ENCODE measurements around the gene PRTFDC1. TPM values are rescaled to one million over a fixed set of nuclear protein-coding genes. Genes with fewer than 3 reads are reported as not detected.

PRTFDC1 gene
- total RNA-seq, 1 donor from 2014 or later: 14.4 TPM

GRCh38 chr10:24847112-24848070 is 105.0 kb downstream of the PRTFDC1 start:
- no peak overlapping the region for H3K4me3 Mint-ChIP-seq (ENCODE audit: unreplicated experiment)
- no peak for DNase-seq
- TF ChIP-seq CTCF (IDR thresholded peaks at IDR 0.05; ENCODE audit: partially characterized antibody, unreplicated experiment): no peak
- H3K27me3 Mint-ChIP-seq (ENCODE audit: unreplicated experiment): peaks cover 3% of the 10 kb centered on the region
- peaks cover 3% of the 10 kb centered on the region for H3K9me3 Mint-ChIP-seq (ENCODE audit: unreplicated experiment)
- H3K4me1 Mint-ChIP-seq (ENCODE audit: low read depth, unreplicated experiment): peaks cover 33% of the 10 kb centered on the region
- no peak overlapping the region for H3K27ac Mint-ChIP-seq (ENCODE audit: unreplicated experiment)
- no peaks in the 10 kb centered on the region for H3K36me3 Mint-ChIP-seq (ENCODE audit: unreplicated experiment)

- Mint-ChIP-seq H3K36me3 (ENCODE audit: unreplicated experiment) (no peaks in the 10 kb centered on the region), H3K27ac (ENCODE audit: unreplicated experiment) (no peak overlapping the region), H3K9me3 (ENCODE audit: unreplicated experiment) (no peaks in the 10 kb centered on the region), H3K4me1 (ENCODE audit: low read depth, unreplicated experiment) (peaks cover 24% of the 10 kb centered on the region), H3K4me3 (ENCODE audit: unreplicated experiment) (no peak overlapping the region), H3K27me3 (ENCODE audit: unreplicated experiment) (no peaks in the 10 kb centered on the region)
- no peak for TF ChIP-seq CTCF (IDR thresholded peaks at IDR 0.05; ENCODE audit: partially characterized antibody, unreplicated experiment)
- no peak for DNase-seq
Measured at GRCh38 chr10:24844742-24845141, 107.7 kb downstream of the PRTFDC1 start.

- no peak overlapping the region for H3K4me3 Mint-ChIP-seq (ENCODE audit: unreplicated experiment)
- H3K4me1 Mint-ChIP-seq (ENCODE audit: low read depth, unreplicated experiment): peaks cover 14% of the 10 kb centered on the region
- H3K9me3 Mint-ChIP-seq (ENCODE audit: unreplicated experiment): no peaks in the 10 kb centered on the region
- no peaks in the 10 kb centered on the region for H3K36me3 Mint-ChIP-seq (ENCODE audit: unreplicated experiment)
- H3K27me3 Mint-ChIP-seq (ENCODE audit: unreplicated experiment): no peaks in the 10 kb centered on the region
- TF ChIP-seq CTCF (IDR thresholded peaks at IDR 0.05; ENCODE audit: partially characterized antibody, unreplicated experiment): no peak
- DNase-seq: no peak
- no peak overlapping the region for H3K27ac Mint-ChIP-seq (ENCODE audit: unreplicated experiment)
Measured at GRCh38 chr10:24843256-24843655, 109.2 kb downstream of the PRTFDC1 start.

GRCh38 chr10:24842856-24843255 is 109.5 kb downstream of the PRTFDC1 start:
- Mint-ChIP-seq H3K36me3 (ENCODE audit: unreplicated experiment) (no peaks in the 10 kb centered on the region), H3K27me3 (ENCODE audit: unreplicated experiment) (no peaks in the 10 kb centered on the region), H3K9me3 (ENCODE audit: unreplicated experiment) (no peaks in the 10 kb centered on the region), H3K4me3 (ENCODE audit: unreplicated experiment) (no peak overlapping the region), H3K4me1 (ENCODE audit: low read depth, unreplicated experiment) (peaks cover 10% of the 10 kb centered on the region), H3K27ac (ENCODE audit: unreplicated experiment) (no peak overlapping the region)
- no peak for DNase-seq
- TF ChIP-seq CTCF (IDR thresholded peaks at IDR 0.05; ENCODE audit: partially characterized antibody, unreplicated experiment): no peak

- Mint-ChIP-seq H3K27ac (ENCODE audit: unreplicated experiment) (no peak overlapping the region), H3K9me3 (ENCODE audit: unreplicated experiment) (no peaks in the 10 kb centered on the region), H3K27me3 (ENCODE audit: unreplicated experiment) (no peaks in the 10 kb centered on the region), H3K36me3 (ENCODE audit: unreplicated experiment) (peaks cover 4% of the 10 kb centered on the region), H3K4me1 (ENCODE audit: low read depth, unreplicated experiment) (peaks cover 2% of the 10 kb centered on the region), H3K4me3 (ENCODE audit: unreplicated experiment) (no peak overlapping the region)
- no peak for DNase-seq
- no peak for TF ChIP-seq CTCF (IDR thresholded peaks at IDR 0.05; ENCODE audit: partially characterized antibody, unreplicated experiment)
Measured at GRCh38 chr10:24841530-24841929, 110.9 kb downstream of the PRTFDC1 start.

Measured in glutamatergic neuron (in vitro differentiated cells).